GM13976 (cell line): Measurements from ENCODE around the gene CD2AP.
"Not testable (repeated sequence)": the region's sequence is repeated elsewhere in the genome, so short reads cannot be mapped to it uniquely, and the experiment has no call there.

Source experiments
- DNase-seq: peaks from one replicate; pipeline ENCODE4 v3.0.0; 2012; ENCODE audit warnings: low spot score
- in situ Hi-C: fragments of 300-500 bp; cut with MboI; formaldehyde crosslinking; loops from one replicate; pipeline ENCODE4 v1.12.0; 2022; ENCODE audit warnings: low sequenced_read_pairs, mixed read lengths, inconsistent platforms; ENCODE audit not compliant: unreplicated experiment
- TF ChIP-seq, protein P1 (sequence below): IDR thresholded peaks from 2 replicates; pipeline ENCODE4 v1.5.1; 2012; ENCODE audit warnings: borderline replicate concordance, mild to moderate bottlenecking; ENCODE audit not compliant: insufficient read depth; ENCODE audit errors: extremely low read depth, missing control alignments, control extremely low read depth

CD2AP gene

GRCh38 chr6:47552319-47552718, 74.7 kb downstream of the CD2AP start:
- in situ Hi-C loops, result no loop called here
- TF ChIP-seq, protein P1, sequence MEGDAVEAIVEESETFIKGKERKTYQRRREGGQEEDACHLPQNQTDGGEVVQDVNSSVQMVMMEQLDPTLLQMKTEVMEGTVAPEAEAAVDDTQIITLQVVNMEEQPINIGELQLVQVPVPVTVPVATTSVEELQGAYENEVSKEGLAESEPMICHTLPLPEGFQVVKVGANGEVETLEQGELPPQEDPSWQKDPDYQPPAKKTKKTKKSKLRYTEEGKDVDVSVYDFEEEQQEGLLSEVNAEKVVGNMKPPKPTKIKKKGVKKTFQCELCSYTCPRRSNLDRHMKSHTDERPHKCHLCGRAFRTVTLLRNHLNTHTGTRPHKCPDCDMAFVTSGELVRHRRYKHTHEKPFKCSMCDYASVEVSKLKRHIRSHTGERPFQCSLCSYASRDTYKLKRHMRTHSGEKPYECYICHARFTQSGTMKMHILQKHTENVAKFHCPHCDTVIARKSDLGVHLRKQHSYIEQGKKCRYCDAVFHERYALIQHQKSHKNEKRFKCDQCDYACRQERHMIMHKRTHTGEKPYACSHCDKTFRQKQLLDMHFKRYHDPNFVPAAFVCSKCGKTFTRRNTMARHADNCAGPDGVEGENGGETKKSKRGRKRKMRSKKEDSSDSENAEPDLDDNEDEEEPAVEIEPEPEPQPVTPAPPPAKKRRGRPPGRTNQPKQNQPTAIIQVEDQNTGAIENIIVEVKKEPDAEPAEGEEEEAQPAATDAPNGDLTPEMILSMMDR, result no peak
- DNase-seq, result no peak

DNA sequence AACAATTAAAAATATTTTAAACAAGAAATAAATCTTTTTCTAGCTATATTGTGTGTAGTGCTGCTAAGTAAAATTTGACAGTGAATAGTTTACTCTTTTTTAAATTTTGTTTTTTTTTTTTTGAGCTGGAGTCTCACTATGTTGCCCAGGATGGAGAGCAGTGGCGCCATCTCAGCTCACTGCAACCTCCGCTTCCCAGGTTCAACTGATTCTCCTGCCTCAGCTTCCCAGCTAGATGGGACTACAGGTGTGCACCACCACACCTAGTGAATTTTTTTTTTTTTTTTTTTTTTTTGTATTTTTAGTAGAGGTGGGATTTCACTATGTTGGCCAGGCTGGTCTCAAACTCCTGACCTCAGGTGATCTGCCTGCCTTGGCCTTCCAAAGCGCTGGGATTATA, 75.7 kb downstream of the CD2AP start:
- DNase-seq, in situ Hi-C loops: not testable (repeated sequence)

DNA sequence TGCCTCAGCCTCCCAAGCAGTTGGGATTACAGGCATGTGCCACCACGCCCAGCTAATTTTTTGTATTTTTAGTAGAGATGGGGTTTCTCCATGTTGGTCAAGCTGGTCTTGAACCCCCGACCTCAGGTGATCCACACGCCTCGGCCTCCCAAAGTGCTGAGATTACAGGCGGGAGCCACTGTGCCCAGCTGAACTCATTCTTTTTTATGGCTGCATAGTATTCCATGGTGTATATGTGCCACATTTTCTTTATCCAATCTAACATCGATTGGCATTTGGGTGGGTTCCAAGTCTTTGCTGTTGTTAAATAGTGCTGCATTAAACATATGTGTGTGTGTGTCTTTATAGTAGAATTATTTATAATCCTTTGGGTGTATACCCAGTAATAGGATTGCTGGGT, 78.9 kb downstream of the CD2AP start:
- DNase-seq, in situ Hi-C loops: not testable (repeated sequence)

DNA sequence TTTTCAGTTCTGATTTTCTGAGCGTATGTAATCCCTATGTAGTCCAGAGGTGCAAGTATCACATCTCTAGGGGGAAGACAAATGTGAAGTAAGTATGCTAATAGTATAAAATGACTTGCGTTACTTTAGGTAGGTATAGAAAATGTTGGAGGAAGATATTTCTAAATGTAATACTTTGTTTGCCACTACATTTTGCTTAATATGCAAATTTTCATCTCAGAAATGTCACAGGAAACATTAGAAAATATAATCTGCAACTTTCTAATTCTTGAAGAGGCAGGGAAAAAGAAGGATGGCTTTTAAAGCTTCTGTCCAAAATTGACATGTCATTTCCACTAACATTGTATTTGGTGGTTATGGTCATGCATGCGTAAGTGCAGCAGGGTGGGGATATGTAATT, 85.6 kb downstream of the CD2AP start:
- TF ChIP-seq, protein P1, result no peak
- in situ Hi-C loops, result no loop called here
- no peak for DNase-seq

DNA sequence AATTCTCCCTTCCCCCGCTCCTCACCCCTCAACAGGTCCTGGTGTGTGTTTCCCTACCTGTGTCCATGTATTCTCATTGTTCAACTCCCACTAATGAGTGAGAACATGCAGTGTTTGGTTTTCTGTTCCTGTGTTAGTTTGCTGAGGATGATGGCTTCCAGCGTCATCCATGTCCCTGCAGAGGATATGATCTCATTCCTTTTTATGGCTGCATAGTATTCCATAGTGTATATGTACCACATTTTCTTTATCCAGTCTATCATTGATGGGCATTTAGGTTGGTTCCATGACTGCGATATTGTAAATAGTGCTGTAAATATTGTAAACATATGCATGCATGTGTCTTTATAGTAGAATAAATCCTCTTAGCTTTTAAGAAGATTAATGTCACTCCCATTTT, 89.0 kb downstream of the CD2AP start:
- DNase-seq, in situ Hi-C loops: not testable (repeated sequence)

- DNase-seq, result no peak
- TF ChIP-seq, protein P1, result no peak
- in situ Hi-C loops, result no loop called here
These were observed 90.0 kb downstream of the CD2AP start for GRCh38 chr6:47567586-47567985.

DNA sequence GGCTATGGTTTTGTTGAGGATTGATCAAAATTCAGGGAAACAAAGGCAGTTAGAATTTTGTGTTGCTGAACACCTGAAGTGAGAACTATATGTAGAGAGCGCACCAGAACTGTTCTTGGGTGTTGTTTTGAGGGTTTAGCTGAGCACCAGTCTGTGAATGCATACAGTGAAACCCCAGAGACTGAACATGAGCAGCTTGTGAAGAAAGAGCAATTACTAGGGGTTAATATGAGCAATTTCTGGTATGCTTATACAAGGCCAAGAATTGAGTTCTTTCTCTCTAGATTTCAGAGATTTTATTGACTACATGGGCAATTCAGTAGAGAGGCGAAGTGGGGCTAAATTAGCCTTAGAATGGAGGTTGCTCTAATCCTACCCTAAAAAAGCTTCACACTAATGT, 93.9 kb downstream of the CD2AP start:
- no peak for DNase-seq
- TF ChIP-seq, protein P1, result no peak
- in situ Hi-C loops, result no loop called here

DNA sequence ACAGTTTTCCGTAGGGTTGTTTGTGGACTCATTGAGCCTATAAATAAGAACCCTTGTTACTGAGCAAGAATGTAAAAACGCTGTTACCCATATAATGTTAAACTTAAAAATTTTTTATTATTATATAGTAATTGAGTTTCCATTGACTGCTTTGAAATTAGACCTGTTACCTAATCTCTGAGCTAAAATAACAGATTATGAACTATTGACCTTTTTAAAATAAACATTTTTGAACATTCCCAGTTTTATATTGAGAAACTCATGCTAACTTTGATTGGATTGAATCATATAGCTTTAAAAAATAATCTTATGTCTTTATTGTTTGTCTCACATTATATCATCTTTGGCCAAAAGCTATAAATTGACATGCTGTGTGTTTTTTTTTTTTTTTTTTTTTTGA, 95.5 kb downstream of the CD2AP start:
- in situ Hi-C loops, result no loop called here
- DNase-seq, result no peak
- TF ChIP-seq, protein P1, result no peak

DNA sequence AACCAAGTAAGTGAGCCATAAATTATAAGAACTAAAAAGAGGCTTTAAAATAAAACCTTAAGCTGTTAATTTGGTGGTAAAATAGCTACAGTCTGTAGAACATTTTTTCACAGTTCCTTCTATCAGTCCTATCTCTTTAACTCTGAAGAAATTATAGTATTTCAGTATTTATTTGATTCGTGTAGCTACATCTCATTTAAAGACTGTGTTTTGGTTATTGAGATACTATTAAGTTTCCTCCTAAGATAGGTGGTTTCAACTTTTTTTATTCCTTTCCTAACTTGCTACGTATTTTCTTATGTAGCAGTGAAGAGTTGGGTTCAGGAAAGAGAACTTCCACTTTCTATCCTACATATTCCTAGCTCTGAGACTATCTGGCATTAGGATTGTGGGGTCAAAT, 97.2 kb downstream of the CD2AP start:
- in situ Hi-C loops, result no loop called here
- TF ChIP-seq, protein P1, result no peak
- DNase-seq, result no peak
